Measurements from ENCODE around the gene ADAP1.

DNA sequence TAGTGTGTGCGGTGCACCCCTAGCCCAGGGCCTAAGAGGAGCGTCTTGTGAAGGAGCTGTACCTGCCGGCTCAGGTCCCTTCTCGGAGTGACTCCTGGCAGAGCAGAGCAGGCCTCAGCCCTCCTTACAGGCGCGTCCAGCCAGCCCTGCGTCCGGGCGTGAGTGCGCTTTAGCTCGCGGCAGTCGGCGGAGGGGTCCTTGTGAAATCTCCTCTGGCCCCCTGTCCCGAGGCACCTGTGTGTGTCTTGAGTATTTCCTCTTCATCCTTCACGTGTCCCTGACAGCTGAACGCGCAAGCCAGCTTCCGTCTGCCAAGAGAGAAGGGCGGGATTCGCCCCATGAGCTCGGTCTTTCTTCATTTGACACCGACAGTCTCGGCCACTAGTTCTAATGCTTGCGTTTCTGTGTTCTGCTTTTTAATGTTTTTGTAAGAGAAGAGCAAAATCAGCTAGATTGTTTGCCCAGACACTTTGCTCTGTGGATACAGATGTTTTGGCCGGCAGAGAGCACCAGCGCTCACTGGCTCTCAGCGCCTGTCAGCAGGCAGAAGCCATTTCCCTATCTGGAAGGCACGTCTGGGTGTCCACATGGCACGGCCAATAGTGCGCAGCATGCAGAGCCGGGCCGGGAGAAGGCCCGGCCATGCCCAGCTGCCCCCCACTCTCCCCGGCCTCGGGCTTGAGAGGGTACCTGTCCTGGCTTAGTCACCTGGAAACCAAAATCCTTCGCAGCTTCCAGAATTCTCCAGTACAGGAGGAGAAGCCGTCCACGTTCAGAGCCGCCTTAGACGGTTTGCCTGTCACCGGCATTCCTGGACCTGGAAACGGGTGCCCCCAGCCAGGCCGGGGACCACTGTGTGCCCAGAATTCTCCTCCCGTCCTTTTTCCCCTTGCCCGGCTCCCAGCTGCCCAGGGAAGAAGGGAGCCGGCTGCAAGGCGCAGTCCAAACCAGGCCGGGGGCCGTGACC lies 71.1 kb downstream of the ADAP1 start:
- TF ChIP-seq, protein P1, sequence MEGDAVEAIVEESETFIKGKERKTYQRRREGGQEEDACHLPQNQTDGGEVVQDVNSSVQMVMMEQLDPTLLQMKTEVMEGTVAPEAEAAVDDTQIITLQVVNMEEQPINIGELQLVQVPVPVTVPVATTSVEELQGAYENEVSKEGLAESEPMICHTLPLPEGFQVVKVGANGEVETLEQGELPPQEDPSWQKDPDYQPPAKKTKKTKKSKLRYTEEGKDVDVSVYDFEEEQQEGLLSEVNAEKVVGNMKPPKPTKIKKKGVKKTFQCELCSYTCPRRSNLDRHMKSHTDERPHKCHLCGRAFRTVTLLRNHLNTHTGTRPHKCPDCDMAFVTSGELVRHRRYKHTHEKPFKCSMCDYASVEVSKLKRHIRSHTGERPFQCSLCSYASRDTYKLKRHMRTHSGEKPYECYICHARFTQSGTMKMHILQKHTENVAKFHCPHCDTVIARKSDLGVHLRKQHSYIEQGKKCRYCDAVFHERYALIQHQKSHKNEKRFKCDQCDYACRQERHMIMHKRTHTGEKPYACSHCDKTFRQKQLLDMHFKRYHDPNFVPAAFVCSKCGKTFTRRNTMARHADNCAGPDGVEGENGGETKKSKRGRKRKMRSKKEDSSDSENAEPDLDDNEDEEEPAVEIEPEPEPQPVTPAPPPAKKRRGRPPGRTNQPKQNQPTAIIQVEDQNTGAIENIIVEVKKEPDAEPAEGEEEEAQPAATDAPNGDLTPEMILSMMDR (IDR thresholded peaks at IDR 0.05), result no peak
- no peak for TF ChIP-seq POLR2A (IDR thresholded peaks at IDR 0.05)

Data from lower leg skin (tissue), 3 donors.